Measurements from ENCODE around the gene CCDC61.

The CCDC61 gene

GRCh38 chr19:45973553-45974338 is 21.5 kb upstream of the CCDC61 start, which contains the start of gene NOVA2:
TSS of gene NOVA2 (minus strand) at chr19:45973865. CDS start at chr19:45973351, 514 bp downstream.
- DNase-seq = peak; percentile 24

DNA sequence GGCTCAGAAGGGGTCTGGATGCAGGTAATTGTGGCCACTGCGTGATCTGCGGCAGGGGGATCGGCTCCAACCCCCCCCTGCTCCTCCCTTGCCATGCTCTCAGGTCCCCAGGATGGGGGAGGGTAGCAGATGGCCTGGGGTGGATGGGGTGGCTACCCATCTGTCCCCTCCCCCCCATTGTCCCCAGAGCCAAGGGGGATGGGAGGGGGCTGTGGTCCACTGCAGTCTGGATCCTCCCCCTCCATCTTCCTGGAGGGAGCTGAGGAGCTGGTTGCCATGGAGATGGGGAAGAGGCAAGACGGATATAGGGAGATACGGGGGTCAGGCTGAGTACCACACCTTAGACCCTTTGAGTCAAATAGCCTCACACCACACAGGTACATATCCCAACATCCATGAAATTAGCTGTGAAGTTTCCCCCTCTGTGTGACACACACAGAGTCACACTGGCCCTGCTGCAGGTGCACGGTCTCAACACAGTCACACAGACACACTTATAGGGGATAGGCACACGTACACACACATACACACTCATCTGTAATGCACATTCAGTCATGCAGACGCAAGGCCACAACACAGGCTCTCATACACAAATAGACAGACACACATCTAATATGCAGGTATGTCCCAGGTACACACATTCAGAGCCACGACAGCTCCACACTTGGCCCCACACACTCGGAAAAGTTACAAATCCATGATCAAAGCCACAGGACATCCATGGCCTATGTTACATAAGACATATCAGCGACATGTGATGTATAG is 19.8 kb upstream of the CCDC61 start:
- DNase-seq = no peak

- no peak for DNase-seq
Observed at GRCh38 chr19:45976178-45976577, 19.1 kb upstream of the CCDC61 start.

GRCh38 chr19:45978156-45978555 is 17.1 kb upstream of the CCDC61 start:
- DNase-seq = no peak

GRCh38 chr19:45981350-45981749 is 13.9 kb upstream of the CCDC61 start:
- DNase-seq = no peak

GRCh38 chr19:45985321-45985720 is 9.9 kb upstream of the CCDC61 start:
- no peak for DNase-seq

GRCh38 chr19:45990113-45990728 is 5.0 kb upstream of the CCDC61 start:
- no peak for DNase-seq

DNA sequence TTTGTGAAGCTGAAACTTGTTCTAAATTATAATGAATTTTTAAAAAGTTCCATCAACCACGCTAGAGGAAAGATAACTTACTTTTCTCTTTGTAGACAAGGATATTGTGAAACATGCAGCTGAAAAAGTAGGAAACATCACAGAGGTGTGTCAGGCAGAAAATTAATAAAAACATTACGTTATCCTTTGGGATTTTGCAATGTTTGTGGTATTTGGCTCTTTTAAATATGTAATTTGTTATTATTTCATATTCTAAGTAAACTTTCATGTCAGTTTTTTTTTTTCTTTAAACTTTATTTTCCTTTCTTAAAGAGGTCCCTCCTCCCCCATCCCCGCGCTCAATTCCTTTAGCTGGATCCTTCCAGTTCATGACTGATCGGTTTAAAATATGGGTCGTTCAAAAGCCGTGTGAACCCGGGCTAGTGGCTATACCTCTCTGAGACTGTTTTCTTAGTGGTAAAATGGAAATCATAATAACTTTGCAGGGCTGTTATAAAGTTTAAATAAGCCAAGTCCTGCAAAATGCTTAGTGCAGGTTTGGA is 740 bp upstream of the CCDC61 start:
- no peak for DNase-seq

DNA sequence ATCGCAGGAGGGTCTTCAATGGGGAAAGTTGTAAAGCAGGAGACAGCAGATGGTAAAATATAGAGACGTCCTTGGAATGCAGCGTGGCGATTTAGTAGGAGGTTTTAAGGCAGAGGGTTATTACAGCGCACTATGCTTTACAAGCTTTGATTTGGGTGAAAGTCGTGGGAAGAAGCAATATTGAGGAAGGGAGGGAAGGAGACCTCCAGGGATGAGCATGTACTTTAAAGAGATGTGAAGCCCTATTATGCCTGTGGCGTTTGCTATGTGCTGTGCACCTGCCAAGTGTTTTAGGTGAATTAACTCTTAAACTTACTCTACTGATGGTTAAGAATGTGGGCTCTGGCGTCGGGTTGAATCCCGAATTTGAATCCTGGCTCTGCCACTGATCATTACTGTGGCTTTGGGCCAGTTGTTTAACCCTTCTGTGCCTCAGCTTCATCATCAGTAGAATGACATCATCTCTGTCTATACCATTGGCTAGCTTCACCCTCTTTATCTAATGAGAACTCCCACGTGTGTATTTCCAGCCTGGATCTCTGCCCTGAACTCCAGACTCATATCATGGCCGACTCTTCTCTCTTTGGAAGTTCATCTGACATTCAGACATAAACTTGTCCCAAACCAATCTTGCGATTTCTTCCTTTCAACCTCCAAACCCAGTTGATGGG is 583 bp downstream of the CCDC61 start:
- no peak for DNase-seq

DNA sequence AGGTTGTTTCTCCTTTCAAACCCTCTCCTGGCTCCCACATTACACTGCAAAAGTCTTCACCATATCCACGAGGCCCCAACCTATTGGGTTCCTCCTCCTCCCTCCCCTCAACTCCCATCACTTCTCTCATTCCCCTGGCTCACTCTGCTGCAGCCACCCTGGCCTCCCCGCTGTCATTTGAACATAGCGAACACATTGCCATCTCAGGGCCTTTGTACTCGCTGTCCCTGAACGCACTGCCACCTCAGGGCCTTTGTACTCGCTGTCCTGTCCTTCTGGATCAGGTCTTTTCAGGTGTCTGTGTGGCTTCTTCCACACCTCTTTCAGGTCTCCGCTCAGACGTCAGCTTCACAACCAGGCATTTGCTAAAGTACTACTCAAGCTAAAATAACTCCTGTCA is 1.7 kb downstream of the CCDC61 start:
- no peak for DNase-seq

DNA sequence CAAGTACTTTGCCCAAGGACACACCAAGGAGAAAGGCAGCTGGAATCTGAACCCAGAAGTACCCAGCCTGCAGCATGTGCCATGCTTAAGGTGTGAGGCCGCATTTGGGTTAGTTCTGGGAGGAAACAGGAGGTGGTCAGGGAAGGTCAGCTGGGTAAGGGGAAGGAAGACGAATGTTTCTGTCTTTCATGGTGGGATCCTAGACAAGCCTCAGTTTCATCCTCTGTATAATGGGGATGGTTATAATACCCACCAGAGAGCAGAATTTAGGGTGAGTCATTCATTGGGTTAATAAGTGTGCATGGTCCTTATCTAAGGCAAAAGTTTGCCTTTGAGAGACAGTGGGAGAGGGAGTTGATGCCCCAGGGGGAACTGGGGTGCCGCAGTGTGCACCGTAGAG is 3.6 kb downstream of the CCDC61 start:
- DNase-seq = no peak

- DNase-seq = no peak
Observed at GRCh38 chr19:45999653-46000121, 4.4 kb downstream of the CCDC61 start.

DNA sequence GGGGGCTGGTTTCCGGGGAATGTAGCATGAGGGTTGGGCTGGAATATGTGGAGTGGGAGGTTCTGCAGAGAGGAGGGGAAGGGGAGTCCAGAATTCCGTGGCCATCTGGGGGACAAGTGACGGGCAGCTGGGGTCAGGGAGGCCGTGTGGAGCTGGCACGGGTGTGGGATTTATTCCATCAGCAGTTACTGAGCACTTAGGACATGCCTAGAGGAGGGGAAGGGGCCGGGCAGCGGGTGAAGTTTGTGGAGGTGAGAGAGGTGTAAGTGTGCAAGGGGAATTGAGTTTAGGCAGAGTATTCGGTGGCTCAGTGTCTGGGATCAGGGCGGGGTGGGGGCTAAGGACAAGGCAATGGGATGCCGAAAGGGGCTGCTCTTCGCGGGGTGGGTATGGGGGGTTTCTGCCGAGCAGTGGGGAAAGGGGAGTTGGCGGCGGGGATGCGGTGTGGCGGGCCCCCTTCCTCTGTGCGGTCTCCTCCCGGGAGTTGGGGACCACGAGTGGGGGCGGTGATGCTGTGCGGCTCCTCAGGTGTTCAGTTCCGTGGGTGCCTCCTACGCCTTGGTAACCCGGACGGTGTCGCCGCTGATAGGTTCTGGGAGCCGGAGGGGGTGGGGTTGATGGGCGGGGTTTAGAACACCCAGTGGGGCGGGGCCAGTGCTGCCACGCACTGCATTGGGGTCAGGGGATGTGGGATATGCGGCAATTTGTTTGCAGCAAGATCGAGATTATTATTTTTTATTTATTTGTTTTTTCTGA is 5.4 kb downstream of the CCDC61 start:
- no peak for DNase-seq

DNA sequence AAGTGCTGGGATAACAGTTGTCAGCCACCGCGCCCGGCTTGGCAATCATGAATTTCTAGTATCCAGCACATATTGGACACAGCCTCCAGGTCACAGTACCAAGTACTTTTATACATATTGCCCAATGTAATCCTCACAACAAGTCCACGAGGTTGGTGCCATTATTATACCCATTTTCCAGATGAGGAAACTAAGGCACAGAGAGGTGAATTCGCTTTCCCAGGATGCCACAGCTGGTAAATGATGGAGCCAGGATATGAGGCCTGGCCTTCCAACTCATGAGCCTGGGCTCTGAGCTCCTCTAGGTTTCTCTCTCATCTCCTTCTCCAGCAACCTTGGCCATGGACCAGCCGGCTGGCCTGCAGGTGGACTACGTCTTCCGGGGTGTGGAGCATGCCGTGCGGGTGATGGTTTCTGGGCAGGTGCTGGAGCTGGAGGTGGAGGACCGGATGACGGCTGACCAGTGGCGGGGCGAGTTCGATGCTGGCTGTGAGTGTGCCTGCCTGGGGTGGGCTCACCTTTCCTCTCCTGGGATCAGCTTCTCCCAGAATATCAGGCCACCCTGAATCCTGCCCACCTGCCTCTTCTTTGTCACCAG is 7.5 kb downstream of the CCDC61 start:
- DNase-seq = no peak

DNA sequence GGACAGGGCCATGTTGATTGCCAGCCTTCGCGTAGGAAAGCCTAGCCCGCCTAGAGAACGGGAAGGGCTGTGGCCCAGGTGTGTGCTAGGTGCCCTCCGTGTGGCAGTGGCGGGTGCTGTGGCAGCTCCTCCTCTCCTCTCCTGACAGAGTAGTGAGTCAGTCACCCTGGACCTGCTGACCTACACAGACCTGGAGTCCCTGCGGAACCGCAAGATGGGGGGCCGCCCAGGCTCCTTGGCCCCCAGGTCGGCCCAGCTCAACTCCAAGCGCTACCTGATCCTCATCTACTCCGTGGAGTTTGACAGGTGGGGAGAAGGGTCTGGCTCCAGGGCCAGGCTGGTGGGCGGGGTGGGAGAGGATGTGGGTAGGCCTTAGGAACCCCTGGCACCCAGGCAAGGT is 11.1 kb downstream of the CCDC61 start:
- no peak for DNase-seq

GRCh38 chr19:46009530-46010510 is 14.6 kb downstream of the CCDC61 start:
- DNase-seq = peak; percentile 54

- no peak for DNase-seq
Observed at GRCh38 chr19:46014534-46014933, 19.3 kb downstream of the CCDC61 start.

DNA sequence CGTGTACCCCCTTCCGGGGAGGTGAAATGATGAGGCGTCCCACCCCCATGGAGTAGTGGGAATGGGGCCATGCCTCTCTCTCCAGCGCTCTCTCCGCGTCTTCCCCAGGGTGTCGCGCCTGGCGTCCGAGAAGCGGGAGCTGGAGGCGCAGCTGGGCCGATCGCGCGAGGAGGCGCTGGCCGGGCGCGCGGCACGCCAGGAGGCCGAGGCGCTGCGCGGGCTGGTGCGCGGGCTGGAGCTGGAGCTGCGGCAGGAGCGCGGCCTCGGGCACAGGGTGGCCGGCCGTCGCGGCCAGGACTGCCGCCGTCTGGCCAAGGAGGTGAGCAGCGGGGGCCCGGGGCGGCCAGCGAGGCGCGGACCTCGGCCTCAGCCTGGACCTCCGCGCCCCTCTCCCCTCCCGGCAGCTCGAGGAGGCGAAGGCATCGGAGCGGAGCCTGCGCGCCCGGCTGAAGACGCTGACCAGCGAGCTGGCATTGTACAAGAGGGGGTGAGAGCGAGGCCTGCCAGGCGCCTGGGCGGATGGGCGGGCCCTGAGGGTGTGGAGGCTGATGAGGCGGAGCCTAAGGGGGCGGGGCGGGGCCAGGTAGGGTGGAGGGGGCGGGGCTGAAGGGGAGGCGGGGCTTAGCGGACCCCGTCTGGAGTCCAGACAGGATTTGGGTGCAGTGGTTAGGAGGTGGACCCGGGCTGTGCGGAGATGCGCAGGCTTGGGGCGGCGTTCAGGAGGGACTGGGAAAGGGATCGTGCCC is 19.8 kb downstream of the CCDC61 start:
- DNase-seq = no peak

DNA sequence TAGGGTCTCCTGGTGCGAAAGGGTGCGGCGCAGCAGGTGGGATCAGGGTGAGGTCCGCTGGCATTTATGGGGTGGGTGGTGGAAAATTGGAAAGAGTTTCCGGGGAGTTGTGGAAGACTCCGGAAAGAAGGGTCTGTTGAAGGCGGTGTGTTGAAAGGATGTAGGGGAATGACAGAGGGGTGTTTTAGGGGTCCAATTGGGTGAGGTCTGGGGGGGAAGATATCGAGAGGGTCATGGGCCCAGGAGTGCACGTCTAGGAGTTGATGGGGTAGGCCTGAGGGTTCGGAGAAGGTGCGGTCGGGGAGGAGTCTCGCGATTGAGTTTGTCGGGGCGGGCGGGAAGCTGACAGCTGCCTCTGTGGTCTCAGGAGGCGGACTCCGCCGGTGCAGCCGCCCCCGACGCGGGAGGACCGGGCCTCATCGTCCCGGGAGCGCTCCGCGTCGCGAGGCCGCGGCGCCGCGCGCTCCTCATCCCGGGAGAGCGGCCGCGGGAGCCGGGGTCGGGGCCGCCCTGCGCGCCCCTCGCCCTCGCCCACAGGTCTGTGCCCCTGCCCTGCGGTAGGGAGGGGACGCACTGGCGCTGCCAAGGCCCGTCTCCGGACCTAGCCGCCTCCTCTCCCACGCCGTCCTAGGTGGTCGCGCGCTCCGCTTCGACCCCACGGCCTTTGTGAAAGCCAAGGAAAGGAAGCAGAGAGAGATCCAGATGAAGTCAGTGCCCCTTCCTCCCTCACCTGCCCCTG is 20.6 kb downstream of the CCDC61 start:
- DNase-seq = no peak

Measured in RPMI8226 (cell line).